ENCODE measurements around the gene DHTKD1. TPM values are rescaled to one million over a fixed set of nuclear protein-coding genes. Genes with fewer than 3 reads are reported as not detected.
"Not testable (repeated sequence)": the region's sequence is repeated elsewhere in the genome, so short reads cannot be mapped to it uniquely, and the experiment has no call there.

Gene DHTKD1
- total RNA-seq, 1 donor from 2014 or later = 39.6 TPM

DNA sequence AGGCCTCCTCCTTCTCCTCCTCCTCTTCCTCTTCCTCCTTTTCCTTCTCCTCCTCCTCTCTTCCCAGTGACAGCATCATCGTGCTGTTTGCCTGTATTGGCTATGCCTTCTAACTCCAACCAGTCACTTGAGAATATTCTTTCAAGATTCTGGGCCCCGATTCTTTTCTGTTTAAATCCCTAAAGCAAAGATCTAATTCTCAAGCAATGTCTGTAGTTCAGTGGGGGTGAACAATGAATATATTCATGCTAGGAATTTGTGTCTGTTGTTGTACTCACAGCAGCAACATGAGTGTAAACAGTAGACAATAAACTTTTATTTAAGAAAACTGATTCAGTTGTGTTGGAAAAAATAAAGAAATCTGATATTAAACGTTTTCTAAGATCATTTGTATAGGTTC, 96.3 kb downstream of the DHTKD1 start:
- H3K27me3 Mint-ChIP-seq (ENCODE audit: unreplicated experiment) = no peaks in the 10 kb centered on the region
- H3K4me3 Mint-ChIP-seq (ENCODE audit: unreplicated experiment) = no peak overlapping the region
- DNase-seq = no peak
- no peaks in the 10 kb centered on the region for H3K9me3 Mint-ChIP-seq (ENCODE audit: unreplicated experiment)
- no peaks in the 10 kb centered on the region for H3K36me3 Mint-ChIP-seq (ENCODE audit: unreplicated experiment)
- TF ChIP-seq, protein P1, sequence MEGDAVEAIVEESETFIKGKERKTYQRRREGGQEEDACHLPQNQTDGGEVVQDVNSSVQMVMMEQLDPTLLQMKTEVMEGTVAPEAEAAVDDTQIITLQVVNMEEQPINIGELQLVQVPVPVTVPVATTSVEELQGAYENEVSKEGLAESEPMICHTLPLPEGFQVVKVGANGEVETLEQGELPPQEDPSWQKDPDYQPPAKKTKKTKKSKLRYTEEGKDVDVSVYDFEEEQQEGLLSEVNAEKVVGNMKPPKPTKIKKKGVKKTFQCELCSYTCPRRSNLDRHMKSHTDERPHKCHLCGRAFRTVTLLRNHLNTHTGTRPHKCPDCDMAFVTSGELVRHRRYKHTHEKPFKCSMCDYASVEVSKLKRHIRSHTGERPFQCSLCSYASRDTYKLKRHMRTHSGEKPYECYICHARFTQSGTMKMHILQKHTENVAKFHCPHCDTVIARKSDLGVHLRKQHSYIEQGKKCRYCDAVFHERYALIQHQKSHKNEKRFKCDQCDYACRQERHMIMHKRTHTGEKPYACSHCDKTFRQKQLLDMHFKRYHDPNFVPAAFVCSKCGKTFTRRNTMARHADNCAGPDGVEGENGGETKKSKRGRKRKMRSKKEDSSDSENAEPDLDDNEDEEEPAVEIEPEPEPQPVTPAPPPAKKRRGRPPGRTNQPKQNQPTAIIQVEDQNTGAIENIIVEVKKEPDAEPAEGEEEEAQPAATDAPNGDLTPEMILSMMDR (IDR thresholded peaks at IDR 0.05; ENCODE audit: partially characterized antibody, unreplicated experiment) = no peak
- no peak overlapping the region for H3K27ac Mint-ChIP-seq (ENCODE audit: unreplicated experiment)
- H3K4me1 Mint-ChIP-seq (ENCODE audit: low read depth, unreplicated experiment) = no peaks in the 10 kb centered on the region

DNA sequence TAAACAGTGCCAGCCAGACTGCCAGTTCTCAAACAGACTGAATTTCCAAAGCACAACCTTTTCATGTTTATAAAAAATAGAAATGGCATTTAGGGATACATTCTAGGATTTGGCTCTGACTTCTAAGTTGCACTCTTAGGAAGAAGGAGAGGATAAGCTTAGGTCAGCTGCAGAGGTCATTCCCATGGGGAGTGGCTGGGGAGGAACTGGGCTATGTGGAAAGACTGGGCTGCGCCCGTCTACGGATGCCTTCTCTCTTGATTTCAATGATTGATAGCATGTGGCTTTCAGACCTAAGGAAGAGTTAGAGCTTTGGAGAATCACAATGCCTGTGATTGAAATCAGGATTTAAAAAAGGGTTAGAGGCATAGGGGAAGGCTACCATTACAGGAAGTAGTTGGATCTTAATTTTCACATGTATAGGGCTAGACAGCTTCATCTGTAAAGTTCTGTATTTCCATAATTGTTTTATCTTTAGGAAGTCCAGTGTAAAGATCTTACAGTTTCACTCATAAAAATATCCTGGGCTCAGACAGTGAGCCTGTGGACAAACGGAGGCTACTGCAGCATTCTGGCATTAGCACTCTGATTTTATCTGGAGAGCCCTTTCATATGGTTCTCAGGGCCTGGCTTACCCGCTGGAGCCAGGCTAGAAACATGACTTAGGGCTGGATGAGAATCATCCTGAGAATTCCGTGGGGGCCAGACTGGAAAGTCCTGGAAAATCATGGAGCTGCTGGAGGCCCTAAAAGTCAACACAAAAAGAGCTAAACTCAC, 97.4 kb downstream of the DHTKD1 start:
- no peaks in the 10 kb centered on the region for H3K27me3 Mint-ChIP-seq (ENCODE audit: unreplicated experiment)
- H3K27ac Mint-ChIP-seq (ENCODE audit: unreplicated experiment) = no peak overlapping the region
- H3K4me1 Mint-ChIP-seq (ENCODE audit: low read depth, unreplicated experiment) = no peaks in the 10 kb centered on the region
- TF ChIP-seq, protein P1 (IDR thresholded peaks at IDR 0.05; ENCODE audit: partially characterized antibody, unreplicated experiment) = no peak
- DNase-seq = no peak
- no peak overlapping the region for H3K4me3 Mint-ChIP-seq (ENCODE audit: unreplicated experiment)
- no peaks in the 10 kb centered on the region for H3K9me3 Mint-ChIP-seq (ENCODE audit: unreplicated experiment)
- peaks cover under 1% of the 10 kb centered on the region for H3K36me3 Mint-ChIP-seq (ENCODE audit: unreplicated experiment)

DNA sequence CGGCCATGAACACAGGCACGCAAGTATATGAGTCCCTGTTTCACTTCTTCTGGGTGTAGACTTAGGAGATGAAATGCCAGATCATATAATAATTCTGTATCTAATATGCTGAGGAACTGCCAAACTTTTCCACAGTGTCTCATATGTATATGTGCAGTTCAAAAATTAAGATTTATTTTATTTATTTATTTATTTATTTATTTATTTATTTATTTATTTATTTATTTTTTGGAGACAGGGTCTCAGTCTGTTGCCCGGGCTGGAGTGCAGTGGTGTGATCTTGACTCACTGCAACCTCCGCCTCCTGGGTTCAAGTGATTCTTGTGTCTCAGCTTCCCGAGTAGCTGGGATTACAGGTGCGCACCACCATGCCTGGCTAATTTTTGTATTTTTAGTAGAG, 102.8 kb downstream of the DHTKD1 start:
- not testable (repeated sequence) for H3K4me1 Mint-ChIP-seq (ENCODE audit: low read depth, unreplicated experiment); H3K4me3 Mint-ChIP-seq (ENCODE audit: unreplicated experiment); H3K27me3 Mint-ChIP-seq (ENCODE audit: unreplicated experiment); H3K9me3 Mint-ChIP-seq (ENCODE audit: unreplicated experiment); H3K27ac Mint-ChIP-seq (ENCODE audit: unreplicated experiment); H3K36me3 Mint-ChIP-seq (ENCODE audit: unreplicated experiment); DNase-seq

Small RNA genes within 50 kb of the gene (microRNA-seq; reads per million reads assigned to microRNA genes)
- not detected for gene MIR548AK (ENCODE audit: unreplicated experiment)

Other genes with a start within 250 kb of the DHTKD1 start
- gene PROSER2, start 245.6 kb upstream of the DHTKD1 start, total RNA-seq (ENCODE audit: unreplicated experiment) = not detected
- 16.4 TPM for gene UPF2, start 26.1 kb upstream of the DHTKD1 start, total RNA-seq (ENCODE audit: unreplicated experiment)
- gene SEC61A2, start 60.7 kb downstream of the DHTKD1 start, total RNA-seq (ENCODE audit: unreplicated experiment) = 24.4 TPM
- 53.5 TPM for gene NUDT5, start 126.9 kb downstream of the DHTKD1 start, total RNA-seq (ENCODE audit: unreplicated experiment)
- gene CDC123, start 127.2 kb downstream of the DHTKD1 start, total RNA-seq (ENCODE audit: unreplicated experiment) = 76.0 TPM